G401 (cell line): Measurements from ENCODE around the gene DDX19B. TPM values are rescaled to one million over a fixed set of nuclear protein-coding genes. Genes with fewer than 3 reads are reported as not detected.

Source experiments
- DNase-seq: peaks from one replicate; pipeline ENCODE4 v3.0.0-alpha.2; 2015; ENCODE audit warnings: low spot score
- in situ Hi-C: cut with HindIII; loops from 2 replicates; pipeline ENCODE4 v1.10.0; 2016; ENCODE audit warnings: low sequenced_read_pairs, mixed read lengths
- total RNA-seq: library from RNA; depleted of rRNA; stranded (reverse); fragments of >200 nt; shearing (Covaris generic); gene quantifications from 2 replicates; pipeline ENCODE4 v1.2.3, GENCODE V29; 2014; rRNA removed

DDX19B gene
- total RNA-seq, 1 experiment from 2014 or later: 65.2 TPM

DNA sequence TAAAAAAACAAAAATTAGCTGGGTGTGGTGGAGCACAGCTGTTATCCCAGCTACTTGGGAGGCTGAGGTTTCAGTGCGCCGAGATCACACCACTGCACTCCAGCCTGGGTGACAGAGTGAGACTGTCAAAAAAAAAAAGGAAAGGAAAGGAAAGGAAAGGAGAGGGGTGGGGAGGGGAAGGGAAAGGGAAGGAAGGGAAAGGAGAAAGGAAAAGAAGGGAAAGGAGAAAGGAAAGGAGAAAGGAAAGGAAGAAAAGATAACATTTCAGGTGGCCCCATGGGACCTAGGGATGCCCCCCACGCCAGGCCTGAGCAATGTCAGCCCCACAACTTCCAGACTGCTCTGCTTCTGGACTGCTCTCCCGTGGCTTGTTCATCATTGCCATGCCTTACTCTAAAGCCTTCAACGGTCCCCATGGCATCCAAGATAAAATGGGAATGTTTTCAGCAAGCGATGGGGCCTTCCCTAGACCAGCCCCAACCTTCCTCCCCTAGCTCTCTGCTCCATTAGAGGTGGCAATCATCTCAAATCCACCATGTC, 84.5 kb downstream of the DDX19B start:
- DNase-seq: no peak
- in situ Hi-C loops: no loop called here

Other genes with a start within 250 kb of the DDX19B start
- gene PDPR, start 184.9 kb upstream of the DDX19B start, total RNA-seq: 6.6 and 14.9 TPM in 2 replicates
- gene CLEC18C, start 125.4 kb upstream of the DDX19B start, total RNA-seq: not detected in 2 replicates
- gene EXOSC6, start 47.2 kb upstream of the DDX19B start, total RNA-seq: 29.6 and 37.5 TPM in 2 replicates
- gene AARS1, start 9.7 kb upstream of the DDX19B start, total RNA-seq: 73.5 and 95.4 TPM in 2 replicates
- 39.3 and 69.5 TPM in 2 replicates for gene DDX19A, start 47.7 kb downstream of the DDX19B start, total RNA-seq
- 32.7 and 35.9 TPM in 2 replicates for gene ST3GAL2, start 139.9 kb downstream of the DDX19B start, total RNA-seq
- 12.9 and 15.8 TPM in 2 replicates for gene FCSK, start 155.4 kb downstream of the DDX19B start, total RNA-seq
- 79.5 and 97.0 TPM in 2 replicates for gene COG4, start 224.4 kb downstream of the DDX19B start, total RNA-seq
- 43.6 and 98.0 TPM in 2 replicates for gene SF3B3, start 224.6 kb downstream of the DDX19B start, total RNA-seq